Sciatic nerve (tissue), 2 donors: Measurements from ENCODE around the gene DNAH14. TPM values are rescaled to one million over a fixed set of nuclear protein-coding genes. Genes with fewer than 3 reads are reported as not detected.
A peak's percentile ranks its signal among the peaks of the same experiment; 100 is the strongest.

ENCODE experiments used
- ATAC-seq: fragments of 200-7000 bp; cut with Tn5 transposase; one replicate; pipeline ENCODE4 v1.9.1; 2020; ENCODE audit warnings: mild to moderate bottlenecking, moderate library complexity
- DNase-seq: peaks from one replicate; pipeline ENCODE4 v3.0.0-alpha.2; 2020; ENCODE audit warnings: low spot score
- intact Hi-C: fragments of 100-400 bp; cut with DNase I; formaldehyde crosslinking; loops from one replicate; pipeline ENCODE4 v1.14.2; 2022
- total RNA-seq: library from RNA; stranded (reverse); fragmentation: NEBNext Ultra II Directional; extraction: Animal tissue kit (Norgen Biotek cat#: 25700); gene quantifications from one replicate; pipeline ENCODE4 v1.2.1, GENCODE V29; 2021
- donor health status: DM: no; HTN: no; CAD: no.
- donor health status: DM: no; HTN: no; CAD: no.

DNAH14 gene
- total RNA-seq, 1 donor from 2014 or later = 7.3 TPM

- intact Hi-C loops = no loop called here
- DNase-seq = no peak
- ATAC-seq = peak; percentile 54
Observed at GRCh38 chr1:225448146-225448805, 518.8 kb downstream of the DNAH14 start.
